HG03103 (cell line): ENCODE measurements around the gene MX2.

Source experiments
- ATAC-seq: cut with Tn5 transposase; IDR thresholded peaks from one replicate; pipeline ENCODE4 v1.9.1; 2021; ENCODE audit warnings: low read depth; ENCODE audit not compliant: unreplicated experiment

Gene MX2

GRCh38 chr21:41378849-41379248 is 17.0 kb downstream of the MX2 start:
- no peak for ATAC-seq

GRCh38 chr21:41379901-41380300 is 18.1 kb downstream of the MX2 start:
- ATAC-seq, result no peak

GRCh38 chr21:41381731-41382130 is 19.9 kb downstream of the MX2 start:
- ATAC-seq, result no peak

- ATAC-seq, result no peak
Observed at GRCh38 chr21:41387042-41387819, 25.4 kb downstream of the MX2 start.

- ATAC-seq, result no peak
Observed at GRCh38 chr21:41387824-41388223, 26.0 kb downstream of the MX2 start.

- no peak for ATAC-seq
Observed at GRCh38 chr21:41388259-41388658, 26.4 kb downstream of the MX2 start.

- no peak for ATAC-seq
Observed at GRCh38 chr21:41390043-41390639, 28.3 kb downstream of the MX2 start.

- no peak for ATAC-seq
Observed at GRCh38 chr21:41393876-41394465, 32.1 kb downstream of the MX2 start.

- ATAC-seq, result no peak
Observed at GRCh38 chr21:41396558-41397075, 34.8 kb downstream of the MX2 start.

GRCh38 chr21:41397471-41397891 is 35.7 kb downstream of the MX2 start:
- ATAC-seq, result no peak

GRCh38 chr21:41398251-41398650 is 36.4 kb downstream of the MX2 start:
- ATAC-seq, result no peak

- ATAC-seq, result no peak
Observed at GRCh38 chr21:41398831-41399230, 37.0 kb downstream of the MX2 start.

- no peak for ATAC-seq
Observed at GRCh38 chr21:41399246-41399800, 37.5 kb downstream of the MX2 start.

- no peak for ATAC-seq
Observed at GRCh38 chr21:41402231-41402630, 40.4 kb downstream of the MX2 start.

GRCh38 chr21:41402796-41403195 is 41.0 kb downstream of the MX2 start:
- ATAC-seq, result no peak

GRCh38 chr21:41403331-41403730 is 41.5 kb downstream of the MX2 start:
- ATAC-seq, result no peak

GRCh38 chr21:41403966-41404365 is 42.1 kb downstream of the MX2 start:
- ATAC-seq, result no peak

GRCh38 chr21:41405321-41405720 is 43.5 kb downstream of the MX2 start:
- ATAC-seq, result no peak

- no peak for ATAC-seq
Observed at GRCh38 chr21:41406340-41406739, 44.5 kb downstream of the MX2 start.

- no peak for ATAC-seq
Observed at GRCh38 chr21:41407541-41408460, 46.0 kb downstream of the MX2 start.
